PFSK-1 (cell line): ENCODE data around the gene ATG2A.

ENCODE experiments used
- FOXP2 ChIP-seq: optimal IDR thresholded peaks from 2 replicates; pipeline ENCODE3; 2011; ENCODE audit warnings: borderline replicate concordance, control low read depth, inconsistent platforms; ENCODE audit not compliant: insufficient read depth; ENCODE audit errors: extremely low read length, extremely low read depth
- POLR2AphosphoS5 ChIP-seq: IDR thresholded peaks from 2 replicates; pipeline ENCODE4 v1.6.1; 2012; ENCODE audit warnings: low read depth, mild to moderate bottlenecking, control low read depth, low read length, moderate library complexity
- REST ChIP-seq, 2 experiments: IDR thresholded peaks; 2 replicates each; pipeline versions ENCODE4 v1.6.1 to v1.8.0; 2011 to 2012; ENCODE audit warnings: low read depth in 2 of 2, low read length in 2 of 2, control low read depth in 1 of 2, inconsistent platforms in 1 of 2, mild to moderate bottlenecking in 1 of 2, moderate library complexity in 1 of 2; ENCODE audit not compliant: insufficient read depth in 1 of 2
- SIN3A ChIP-seq: IDR thresholded peaks from 2 replicates; pipeline ENCODE4 v1.6.1; 2012; ENCODE audit warnings: mild to moderate bottlenecking, low read length, moderate library complexity, borderline replicate concordance; ENCODE audit not compliant: insufficient read depth
- TAF1 ChIP-seq: IDR thresholded peaks from 2 replicates; pipeline ENCODE4 v1.6.1; 2012; ENCODE audit warnings: low read length, control low read depth, borderline replicate concordance; ENCODE audit not compliant: insufficient read depth

DNA sequence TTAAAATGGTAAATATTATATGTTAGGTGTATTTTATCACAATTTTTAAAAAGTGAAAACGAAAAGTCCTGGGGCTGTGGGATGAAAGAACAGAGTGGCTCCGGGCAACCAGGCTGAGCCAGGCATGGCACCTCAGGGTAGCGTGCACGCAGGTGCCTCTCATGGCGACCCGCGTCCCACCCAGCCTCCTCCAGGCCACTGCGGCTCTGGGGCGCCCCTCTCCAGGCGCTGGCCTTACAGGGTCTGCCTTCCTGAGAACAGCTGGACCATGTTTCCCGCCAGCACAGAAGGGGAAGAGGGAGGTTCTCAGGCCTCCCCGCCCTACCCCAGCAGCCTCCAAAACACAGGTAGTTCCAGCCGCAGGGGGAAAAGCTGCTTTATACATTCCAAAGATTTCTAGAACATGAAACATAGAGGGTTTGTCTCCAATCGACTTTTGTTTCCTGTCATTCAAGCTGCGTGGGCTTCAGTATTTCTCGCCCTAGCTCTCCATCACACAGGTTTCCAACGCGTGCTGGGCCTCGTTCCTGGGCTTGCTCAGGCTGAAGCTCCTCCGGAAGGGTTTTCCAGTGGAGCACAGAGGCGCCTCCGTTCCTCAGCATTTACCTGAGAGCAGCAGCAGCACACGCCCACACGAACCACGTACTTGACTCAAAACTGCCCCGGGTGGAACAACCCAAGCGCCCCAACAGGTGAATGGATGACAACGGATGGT is 49.1 kb downstream of the ATG2A start:
- no peak for TF ChIP-seq FOXP2
- no peak for TF ChIP-seq SIN3A
- TF ChIP-seq TAF1: no peak
- TF ChIP-seq POLR2AphosphoS5: no peak
- no peak for TF ChIP-seq REST (IDR thresholded peaks at IDR 0.05; ENCODE audit: insufficient read depth in 1 of 2, low read depth in 2 of 2, low read length in 2 of 2)
